GM23338 (cell line): ENCODE measurements around the gene AMOTL1. TPM values are rescaled to one million over a fixed set of nuclear protein-coding genes. Genes with fewer than 3 reads are reported as not detected.

Experiments
- polyA plus RNA-seq: library from polyadenylated mRNA; unstranded; fragments of >200 nt; fragmentation: Nextera tagmentation; extraction: Ambion mirVana; gene quantifications from 2 replicates; pipeline ENCODE4 v1.2.1, GENCODE V29; 2016
- total RNA-seq: library from RNA; depleted of rRNA; stranded (reverse); fragments of >200 nt; shearing (Covaris generic); gene quantifications from 2 replicates; pipeline ENCODE4 v1.2.3, GENCODE V29; 2014; rRNA removed

AMOTL1 gene
- total and polyA plus RNA-seq, 2 experiments from 2014 or later = 4.3 to 18.7 TPM

Other genes starting within 250 kb of the AMOTL1 start
- gene FUT4, start 224.4 kb upstream of the AMOTL1 start, total RNA-seq = 6.5 and 7.4 TPM in 2 replicates
- gene FUT4, start 224.4 kb upstream of the AMOTL1 start, polyA plus RNA-seq = 2.3 and 2.4 TPM in 2 replicates
- 0.23 and 0.66 TPM in 2 replicates for gene PIWIL4, start 201.0 kb upstream of the AMOTL1 start, total RNA-seq
- 0.23 and 0.33 TPM in 2 replicates for gene PIWIL4, start 201.0 kb upstream of the AMOTL1 start, polyA plus RNA-seq
- 28.2 and 31.9 TPM in 2 replicates for gene CWC15, start 205.2 kb downstream of the AMOTL1 start, total RNA-seq
- 168 and 177 TPM in 2 replicates for gene CWC15, start 205.2 kb downstream of the AMOTL1 start, polyA plus RNA-seq
- gene KDM4D, start 205.4 kb downstream of the AMOTL1 start, total RNA-seq = 0.94 and 2.6 TPM in 2 replicates
- gene KDM4D, start 205.4 kb downstream of the AMOTL1 start, polyA plus RNA-seq = 0.65 and 1.4 TPM in 2 replicates